ENCODE data around the gene EMP2. TPM values are rescaled to one million over a fixed set of nuclear protein-coding genes. Genes with fewer than 3 reads are reported as not detected.

EMP2 gene
- total and polyA plus RNA-seq, 2 of the 4 experiments (the other 2 are of a cell fraction), result 13.8 to 18.3 TPM

DNA sequence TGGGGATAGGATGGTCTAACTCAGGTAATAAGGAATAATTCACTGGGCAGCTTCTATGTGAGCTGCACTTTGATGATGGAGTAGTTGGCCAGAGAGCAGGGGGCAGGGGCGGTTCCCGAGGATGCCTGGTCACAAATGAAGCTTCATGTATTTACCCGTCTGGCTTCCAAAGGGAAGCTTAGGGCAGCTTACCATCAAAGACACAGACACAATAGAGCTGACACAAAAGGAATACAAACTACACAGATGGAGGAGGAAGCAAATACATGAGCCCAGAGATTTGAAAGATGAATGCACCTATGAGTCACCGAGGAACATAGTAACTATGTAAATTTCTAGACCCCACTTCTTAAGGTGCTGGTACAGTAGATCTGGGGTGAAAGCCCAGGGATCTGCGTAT, 8.7 kb upstream of the EMP2 start:
- Histone ChIP-seq H2BK20ac (ENCODE audit: low read depth, low read length) (no peak overlapping the region), H4K5ac (ENCODE audit: low read depth, low read length) (no peak overlapping the region), H3K4me2 (ENCODE audit: low read depth, low read length) (no peak overlapping the region), H3K23ac (ENCODE audit: low read depth, low read length) (no peak overlapping the region), H3K4ac (ENCODE audit: low read depth, low read length) (no peak overlapping the region), H3K56ac (ENCODE audit: extremely low read depth, insufficient read depth, low read length) (no peak overlapping the region), H3K27me3 (ENCODE audit: control insufficient read depth, insufficient read depth, low read length) (peaks cover 10% of the 10 kb centered on the region; the same call in 1 of the 2 replicates), H3K36me3 (ENCODE audit: control insufficient read depth, insufficient read depth, low read length) (no peaks in the 10 kb centered on the region), H3K4me3 (ENCODE audit: insufficient read depth, low read depth, low read length) (no peak overlapping the region), H3K79me1 (ENCODE audit: low read depth in 1 of 2, low read length in 2 of 2) (no peaks in the 10 kb centered on the region), H4K91ac (ENCODE audit: insufficient read depth, low read depth, low read length) (no peak overlapping the region), H2BK15ac (ENCODE audit: low read depth, low read length) (no peak overlapping the region), H4K20me1 (ENCODE audit: insufficient read depth, low read length) (no peaks in the 10 kb centered on the region), H3K9ac (ENCODE audit: low read depth, low read length) (no peak overlapping the region), H2AK5ac (ENCODE audit: low read depth, low read length) (no peak overlapping the region), H3K18ac (ENCODE audit: low read depth, low read length) (no peak overlapping the region), H3K27ac (ENCODE audit: insufficient read depth, low read length) (no peak overlapping the region), H3K4me1 (ENCODE audit: control insufficient read depth, insufficient read depth, low read length) (peaks cover 3% of the 10 kb centered on the region), H2BK120ac (ENCODE audit: low read depth, low read length) (no peak overlapping the region), H2AFZ (replicated peaks; ENCODE audit: low read length, poor library complexity) (no peak overlapping the region), H2BK5ac (ENCODE audit: low read depth, low read length, poor library complexity, severe bottlenecking) (no peak overlapping the region), H2AK9ac (replicated peaks; ENCODE audit: low read depth, low read length, poor library complexity) (no peak overlapping the region), H3K9me3 (ENCODE audit: control insufficient read depth, insufficient read depth, low read length) (no peaks in the 10 kb centered on the region), H3K14ac (replicated peaks; ENCODE audit: low read depth, low read length) (no peak overlapping the region), H3K9me1 (ENCODE audit: insufficient read depth, low read length) (0 out of 2 replicates have a peak, but pooled peaks cover 3% of the 10 kb centered on the region), H4K8ac (ENCODE audit: low read depth in 2 of 2, low read length in 2 of 2) (no peak overlapping the region)
- BruUV-seq (replicated peaks), result no TSS peak
- ATAC-seq (ENCODE audit: low read depth) (no peak), DNase-seq (no peak)
- in situ Hi-C loops (cut with MboI; ENCODE audit: low sequenced_read_pairs), result no loop called here
- TF ChIP-seq BHLHE40 (IDR thresholded peaks at IDR 0.05; ENCODE audit: low read depth, low read length), result no peak
- CTCF ChIA-PET, result no interaction called here
- dilution Hi-C loops (cut with HindIII; ENCODE audit: low sequenced_read_pairs, unreplicated experiment), result no loop called here
- intact Hi-C loops (cut with micrococcal nuclease), result no loop called here
- no CpG with 5 or more reads among the region's 5 CpGs for WGBS, 2 experiments (ENCODE audit: extremely low coverage in 2 of 2, insufficient read length in 1 of 2)
- POLR2A ChIA-PET (ENCODE audit: unreplicated experiment), result no interaction called here
